Breast epithelium (tissue), 3 donors: ENCODE results near the gene ITPR1.

Source experiments
- POLR2AphosphoS5 ChIP-seq, 3 donors: sonication (generic); formaldehyde crosslinking; IDR thresholded peaks; one replicate each; pipeline ENCODE4 v1.6.1; 2017; ENCODE audit warnings: antibody characterized with exemption in 3 of 3
- TF ChIP-seq, protein P1 (sequence below), 3 donors: fragments of 450-650 bp; IDR thresholded peaks; one replicate each; pipeline ENCODE4 v1.5.1; 2016 to 2017; ENCODE audit warnings: antibody characterized with exemption in 3 of 3, mild to moderate bottlenecking in 3 of 3, moderate library complexity in 3 of 3

DNA sequence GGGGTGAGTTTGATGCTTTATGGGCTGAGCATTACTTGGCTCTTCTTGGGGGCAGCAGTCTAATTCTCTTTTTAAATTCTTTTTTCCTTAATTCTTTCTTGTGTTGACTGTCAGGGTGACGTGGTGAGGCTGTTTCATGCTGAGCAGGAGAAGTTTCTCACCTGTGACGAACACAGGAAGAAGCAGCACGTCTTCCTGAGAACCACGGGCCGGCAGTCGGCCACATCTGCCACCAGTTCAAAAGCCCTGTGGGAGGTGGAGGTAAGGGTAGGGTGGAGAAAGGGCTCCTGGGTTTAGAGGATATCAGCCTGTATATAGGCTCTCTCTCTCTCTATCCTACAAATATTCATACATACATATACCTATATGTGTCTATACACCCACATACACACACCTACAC, 152.3 kb downstream of the ITPR1 start:
- TF ChIP-seq, protein P1, sequence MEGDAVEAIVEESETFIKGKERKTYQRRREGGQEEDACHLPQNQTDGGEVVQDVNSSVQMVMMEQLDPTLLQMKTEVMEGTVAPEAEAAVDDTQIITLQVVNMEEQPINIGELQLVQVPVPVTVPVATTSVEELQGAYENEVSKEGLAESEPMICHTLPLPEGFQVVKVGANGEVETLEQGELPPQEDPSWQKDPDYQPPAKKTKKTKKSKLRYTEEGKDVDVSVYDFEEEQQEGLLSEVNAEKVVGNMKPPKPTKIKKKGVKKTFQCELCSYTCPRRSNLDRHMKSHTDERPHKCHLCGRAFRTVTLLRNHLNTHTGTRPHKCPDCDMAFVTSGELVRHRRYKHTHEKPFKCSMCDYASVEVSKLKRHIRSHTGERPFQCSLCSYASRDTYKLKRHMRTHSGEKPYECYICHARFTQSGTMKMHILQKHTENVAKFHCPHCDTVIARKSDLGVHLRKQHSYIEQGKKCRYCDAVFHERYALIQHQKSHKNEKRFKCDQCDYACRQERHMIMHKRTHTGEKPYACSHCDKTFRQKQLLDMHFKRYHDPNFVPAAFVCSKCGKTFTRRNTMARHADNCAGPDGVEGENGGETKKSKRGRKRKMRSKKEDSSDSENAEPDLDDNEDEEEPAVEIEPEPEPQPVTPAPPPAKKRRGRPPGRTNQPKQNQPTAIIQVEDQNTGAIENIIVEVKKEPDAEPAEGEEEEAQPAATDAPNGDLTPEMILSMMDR (IDR thresholded peaks at IDR 0.05) = no peak
- no peak for TF ChIP-seq POLR2AphosphoS5 (IDR thresholded peaks at IDR 0.05)
